ENCODE results near the gene LRRC51. TPM values are rescaled to one million over a fixed set of nuclear protein-coding genes. Genes with fewer than 3 reads are reported as not detected.

Gene LRRC51
- total and polyA plus RNA-seq, 2 donors (not counting 3 experiments of a cell fraction or from before 2014, with no cell fraction given) = 3.5 to 6.1 TPM

GRCh38 chr11:72100009-72100408, 19.4 kb downstream of the LRRC51 start:
- no peak overlapping the region for H3K4me3 ChIP-seq (replicated peaks in 1 of 3; ENCODE audit: insufficient read depth in 1 of 3, low read depth in 1 of 3, low read length in 3 of 3)
- no peak overlapping the region for H2AFZ ChIP-seq (ENCODE audit: low read depth, low read length)
- H3K27me3 ChIP-seq (ENCODE audit: control insufficient read depth in 2 of 2, insufficient read depth in 2 of 2, low read length in 2 of 2) = no peaks in the 10 kb centered on the region
- FAIRE-seq (no peak), DNase-seq (ENCODE audit: low read depth, low spot score) (no peak)
- BruUV-seq (replicated peaks) = no TSS peak
- H3K36me3 ChIP-seq (ENCODE audit: control insufficient read depth in 2 of 2, extremely low read depth in 1 of 2, insufficient read depth in 2 of 2, low read length in 2 of 2) = peaks cover 11 to 19% of the 10 kb centered on the region in 2 experiments
- CTCF ChIA-PET = interaction anchor here (0.8 to 3.4 kb wide), 7 partner anchors 9 to 80 kb away, joined by 3 to 35 read pairs (median 6); no protein-coding TSS in a partner anchor
- peaks cover 29% of the 10 kb centered on the region for H3K79me2 ChIP-seq (ENCODE audit: control insufficient read depth, insufficient read depth, low read length)
- H3K9ac ChIP-seq (replicated peaks; ENCODE audit: extremely low read depth, insufficient read depth, low read length) = no peak overlapping the region
- H3K9me1 ChIP-seq (replicated peaks; ENCODE audit: control insufficient read depth, extremely low read depth, insufficient read depth, low read length) = no peaks in the 10 kb centered on the region
- H3K27ac ChIP-seq (ENCODE audit: insufficient read depth, low read depth, low read length) = no peak overlapping the region
- dilution Hi-C loops (cut with MboI; ENCODE audit: extremely low pct_ligation_motif_present, low sequenced_read_pairs) (no loop called here), intact Hi-C loops (cut with micrococcal nuclease) (no loop called here)
- no peaks in the 10 kb centered on the region for H3K9me3 ChIP-seq (replicated peaks; ENCODE audit: control insufficient read depth, insufficient read depth, low read length)
- peaks cover 26% of the 10 kb centered on the region for H3K4me1 ChIP-seq (ENCODE audit: control insufficient read depth, extremely low read depth, insufficient read depth, low read length)
- no peaks in the 10 kb centered on the region for H4K20me1 ChIP-seq (replicated peaks; ENCODE audit: control insufficient read depth, extremely low read depth, insufficient read depth, low read length)
- TF ChIP-seq EZH2 (IDR thresholded peaks at IDR 0.05; ENCODE audit: borderline replicate concordance, low read depth, low read length, severe bottlenecking) = no peak
- no peak for TF ChIP-seq POLR2A (IDR thresholded peaks at IDR 0.05; ENCODE audit: low read depth, low read length)
- no peak for TF ChIP-seq JUN (IDR thresholded peaks at IDR 0.05; ENCODE audit: borderline replicate concordance, insufficient read depth, insufficient read length, low read depth)
- TF ChIP-seq MAX (IDR thresholded peaks at IDR 0.05; ENCODE audit: insufficient read depth, insufficient read length) = no peak
- no peak for TF ChIP-seq MYC (IDR thresholded peaks at IDR 0.05; ENCODE audit: low read depth, low read length)
- TF ChIP-seq GATA2 (IDR thresholded peaks at IDR 0.05; ENCODE audit: insufficient read depth, insufficient read length, low read depth, low read length) = no peak
- TF ChIP-seq FOS (IDR thresholded peaks at IDR 0.05; ENCODE audit: borderline replicate concordance, insufficient read depth, low read length) = no peak
- TF ChIP-seq, protein P1, sequence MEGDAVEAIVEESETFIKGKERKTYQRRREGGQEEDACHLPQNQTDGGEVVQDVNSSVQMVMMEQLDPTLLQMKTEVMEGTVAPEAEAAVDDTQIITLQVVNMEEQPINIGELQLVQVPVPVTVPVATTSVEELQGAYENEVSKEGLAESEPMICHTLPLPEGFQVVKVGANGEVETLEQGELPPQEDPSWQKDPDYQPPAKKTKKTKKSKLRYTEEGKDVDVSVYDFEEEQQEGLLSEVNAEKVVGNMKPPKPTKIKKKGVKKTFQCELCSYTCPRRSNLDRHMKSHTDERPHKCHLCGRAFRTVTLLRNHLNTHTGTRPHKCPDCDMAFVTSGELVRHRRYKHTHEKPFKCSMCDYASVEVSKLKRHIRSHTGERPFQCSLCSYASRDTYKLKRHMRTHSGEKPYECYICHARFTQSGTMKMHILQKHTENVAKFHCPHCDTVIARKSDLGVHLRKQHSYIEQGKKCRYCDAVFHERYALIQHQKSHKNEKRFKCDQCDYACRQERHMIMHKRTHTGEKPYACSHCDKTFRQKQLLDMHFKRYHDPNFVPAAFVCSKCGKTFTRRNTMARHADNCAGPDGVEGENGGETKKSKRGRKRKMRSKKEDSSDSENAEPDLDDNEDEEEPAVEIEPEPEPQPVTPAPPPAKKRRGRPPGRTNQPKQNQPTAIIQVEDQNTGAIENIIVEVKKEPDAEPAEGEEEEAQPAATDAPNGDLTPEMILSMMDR (IDR thresholded peaks at IDR 0.05; ENCODE audit: extremely low read depth in 1 of 2, insufficient read depth in 1 of 2, low read depth in 1 of 2, low read length in 2 of 2) = no peak
- TF ChIP-seq POLR2AphosphoS5 (IDR thresholded peaks at IDR 0.05; ENCODE audit: insufficient read depth, low read depth, low read length) = no peak
- H3K4me2 ChIP-seq (ENCODE audit: insufficient read depth, low read length) = peak overlapping the region; percentile 14
- POLR2A ChIA-PET = interaction anchor here (1.2 kb wide), 1 partner anchor 12 kb away, joined by 3 read pairs; the partner anchor contains the start of gene ANAPC15

All from endothelial cell of umbilical vein (primary cell).